ENCODE measurements around the gene ABR.
"Not testable (repeated sequence)": the region's sequence is repeated elsewhere in the genome, so short reads cannot be mapped to it uniquely, and the experiment has no call there.

The ABR gene

GRCh38 chr17:1107777-1108477 is 71.9 kb downstream of the ABR start:
- H3K27me3 ChIP-seq: peaks cover 0 to 22% (median 10%) of the 10 kb centered on the region in 11 experiments; a peak in 11 of 22 replicates
- peaks cover 0 to 39% (median 0%) of the 10 kb centered on the region in 11 experiments; a peak in 11 of 22 replicates for H3K36me3 ChIP-seq
- peak overlapping the region in 4 of 11 experiments; percentile 69 to 83 (median 77); a peak in 6 of 22 replicates for H3K27ac ChIP-seq
- peaks cover 35 to 80% (median 60%) of the 10 kb centered on the region in 10 experiments for H3K4me1 ChIP-seq
- H4K20me1 ChIP-seq: peaks cover 65 to 98% (median 85%) of the 10 kb centered on the region in 11 experiments
- H3K9ac ChIP-seq: peak overlapping the region; percentile 75 to 88 (median 83); a peak in 19 of 22 replicates
- H3K9me3 ChIP-seq (replicated peaks in 1 of 11): peaks cover 0 to 5% (median 0%) of the 10 kb centered on the region in 11 experiments; a peak in 3 of 22 replicates
- peak overlapping the region; percentile 60 to 77 (median 70) for H3K4me3 ChIP-seq
- peak overlapping the region; percentile 90 to 99 (median 98) for H3K4me2 ChIP-seq
- TF ChIP-seq Cebpa-rat (IDR thresholded peaks at IDR 0.05): no peak

GRCh38 chr17:1107083-1107776 is 72.6 kb downstream of the ABR start:
- Histone ChIP-seq H3K36me3 (peaks cover 0 to 46% (median 0%) of the 10 kb centered on the region in 11 experiments; a peak in 11 of 22 replicates), H3K9me3 (replicated peaks in 1 of 11) (peaks cover 0 to 5% (median 0%) of the 10 kb centered on the region in 11 experiments; a peak in 2 of 22 replicates), H4K20me1 (peaks cover 65 to 98% (median 89%) of the 10 kb centered on the region in 11 experiments), H3K4me3 (peak overlapping the region in 4 of 10 experiments; percentile 60 to 77 (median 75); a peak in 5 of 20 replicates), H3K27ac (no peak overlapping the region), H3K4me2 (peak overlapping the region in 7 of 11 experiments; percentile 90 to 99 (median 98); a peak in 14 of 22 replicates), H3K9ac (peak overlapping the region in 4 of 11 experiments; percentile 30 to 83 (median 82); a peak in 3 of 22 replicates), H3K4me1 (peaks cover 35 to 73% (median 56%) of the 10 kb centered on the region in 10 experiments), H3K27me3 (peaks cover 0 to 22% (median 10%) of the 10 kb centered on the region in 11 experiments; a peak in 11 of 22 replicates)
- TF ChIP-seq Cebpa-rat (IDR thresholded peaks at IDR 0.05): no peak

- Histone ChIP-seq H3K27ac (no peak overlapping the region), H3K9ac (no peak overlapping the region), H3K4me2 (peak overlapping the region in 1 of 11 experiments; percentile 2; a peak in 1 of 22 replicates), H3K4me1 (peaks cover 10 to 59% (median 30%) of the 10 kb centered on the region in 10 experiments; a peak in 19 of 20 replicates), H4K20me1 (peaks cover 49 to 98% (median 79%) of the 10 kb centered on the region in 11 experiments), H3K9me3 (replicated peaks in 1 of 11) (no peaks in the 10 kb centered on the region), H3K27me3 (peaks cover 0 to 15% (median 10%) of the 10 kb centered on the region in 11 experiments; a peak in 11 of 22 replicates), H3K4me3 (no peak overlapping the region), H3K36me3 (peaks cover 5 to 76% (median 12%) of the 10 kb centered on the region in 11 experiments; a peak in 15 of 22 replicates)
- TF ChIP-seq Cebpa-rat (IDR thresholded peaks at IDR 0.05): no peak
Observed at GRCh38 chr17:1104222-1104621, 75.6 kb downstream of the ABR start.

- Histone ChIP-seq H3K4me2 (no peak overlapping the region; a peak in 1 of 22 replicates), H4K20me1 (peaks cover 30 to 92% (median 62%) of the 10 kb centered on the region in 11 experiments; a peak in 19 of 22 replicates), H3K4me3 (no peak overlapping the region), H3K27me3 (no peaks in the 10 kb centered on the region), H3K9me3 (replicated peaks in 1 of 11) (no peaks in the 10 kb centered on the region), H3K9ac (no peak overlapping the region), H3K4me1 (peaks cover 18 to 64% (median 44%) of the 10 kb centered on the region in 10 experiments), H3K36me3 (peaks cover 6 to 78% (median 27%) of the 10 kb centered on the region in 11 experiments; a peak in 15 of 22 replicates), H3K27ac (no peak overlapping the region)
- TF ChIP-seq Cebpa-rat (IDR thresholded peaks at IDR 0.05): no peak
Observed at GRCh38 chr17:1100382-1100781, 79.4 kb downstream of the ABR start.

GRCh38 chr17:1099242-1099641 is 80.5 kb downstream of the ABR start:
- H3K4me2 ChIP-seq: peak overlapping the region in 5 of 11 experiments; percentile 78 to 95 (median 91); a peak in 10 of 22 replicates
- H3K27me3 ChIP-seq: no peaks in the 10 kb centered on the region
- H3K4me3 ChIP-seq: no peak overlapping the region
- H3K27ac ChIP-seq: peak overlapping the region in 2 of 11 experiments; percentile 5 to 35; a peak in 1 of 22 replicates
- TF ChIP-seq Cebpa-rat (IDR thresholded peaks at IDR 0.05): no peak
- H3K4me1 ChIP-seq: peaks cover 18 to 66% (median 49%) of the 10 kb centered on the region in 10 experiments
- H3K36me3 ChIP-seq: peaks cover 6 to 81% (median 38%) of the 10 kb centered on the region in 11 experiments; a peak in 16 of 22 replicates
- no peaks in the 10 kb centered on the region for H3K9me3 ChIP-seq (replicated peaks in 1 of 11)
- H3K9ac ChIP-seq: no peak overlapping the region
- H4K20me1 ChIP-seq: peaks cover 24 to 87% (median 51%) of the 10 kb centered on the region in 11 experiments; a peak in 19 of 22 replicates

- not testable (repeated sequence) for H3K9me3 ChIP-seq (replicated peaks in 1 of 11); H3K27me3 ChIP-seq; H3K4me3 ChIP-seq
- Histone ChIP-seq H4K20me1 (peaks cover 14 to 85% (median 40%) of the 10 kb centered on the region in 11 experiments; a peak in 19 of 22 replicates), H3K27ac (peak overlapping the region in 2 of 11 experiments; percentile 14 to 35; a peak in 4 of 22 replicates), H3K4me2 (peak overlapping the region in 9 of 11 experiments; percentile 10 to 95 (median 78); a peak in 14 of 22 replicates), H3K4me1 (peaks cover 18 to 75% (median 49%) of the 10 kb centered on the region in 10 experiments), H3K9ac (0 out of 22 replicates have a peak overlapping the region, but pooled peaks of 1 of the 11 experiments have one; percentile 15), H3K36me3 (peaks cover 6 to 81% (median 44%) of the 10 kb centered on the region in 11 experiments; a peak in 16 of 22 replicates)
- peak in 8 of 11 experiments; percentile 7 to 73 (median 51); a peak in 11 of 22 replicates for TF ChIP-seq Cebpa-rat (IDR thresholded peaks at IDR 0.05)
Observed at GRCh38 chr17:1097972-1098744, 81.6 kb downstream of the ABR start.

GRCh38 chr17:1096215-1096614 is 83.6 kb downstream of the ABR start:
- peaks cover 17 to 82% (median 40%) of the 10 kb centered on the region in 11 experiments; a peak in 17 of 22 replicates for H4K20me1 ChIP-seq
- H3K27ac ChIP-seq: peak overlapping the region; percentile 26 to 83 (median 69); a peak in 19 of 22 replicates
- H3K9ac ChIP-seq: peak overlapping the region in 10 of 11 experiments; percentile 31 to 79 (median 54); a peak in 17 of 22 replicates
- TF ChIP-seq Cebpa-rat (IDR thresholded peaks at IDR 0.05): no peak
- H3K9me3 ChIP-seq (replicated peaks in 1 of 11): no peaks in the 10 kb centered on the region
- H3K4me1 ChIP-seq: peaks cover 23 to 93% (median 60%) of the 10 kb centered on the region in 10 experiments
- peaks cover 10 to 84% (median 51%) of the 10 kb centered on the region in 11 experiments; a peak in 18 of 22 replicates for H3K36me3 ChIP-seq
- peak overlapping the region in 1 of 10 experiments; percentile 49; a peak in 1 of 20 replicates for H3K4me3 ChIP-seq
- peak overlapping the region; percentile 42 to 95 (median 78) for H3K4me2 ChIP-seq
- no peaks in the 10 kb centered on the region for H3K27me3 ChIP-seq
